Activated CD4-positive, alpha-beta T cell treated with anti-CD3 and anti-CD28 coated beads for 1 hour (primary cell): ENCODE data around the gene NKX3-2.
"Not testable (repeated sequence)": the region's sequence is repeated elsewhere in the genome, so short reads cannot be mapped to it uniquely, and the experiment has no call there.

Experiments
- DNase-seq: peaks from one replicate; pipeline ENCODE4 v3.0.0-alpha.2; 2020

The NKX3-2 gene

DNA sequence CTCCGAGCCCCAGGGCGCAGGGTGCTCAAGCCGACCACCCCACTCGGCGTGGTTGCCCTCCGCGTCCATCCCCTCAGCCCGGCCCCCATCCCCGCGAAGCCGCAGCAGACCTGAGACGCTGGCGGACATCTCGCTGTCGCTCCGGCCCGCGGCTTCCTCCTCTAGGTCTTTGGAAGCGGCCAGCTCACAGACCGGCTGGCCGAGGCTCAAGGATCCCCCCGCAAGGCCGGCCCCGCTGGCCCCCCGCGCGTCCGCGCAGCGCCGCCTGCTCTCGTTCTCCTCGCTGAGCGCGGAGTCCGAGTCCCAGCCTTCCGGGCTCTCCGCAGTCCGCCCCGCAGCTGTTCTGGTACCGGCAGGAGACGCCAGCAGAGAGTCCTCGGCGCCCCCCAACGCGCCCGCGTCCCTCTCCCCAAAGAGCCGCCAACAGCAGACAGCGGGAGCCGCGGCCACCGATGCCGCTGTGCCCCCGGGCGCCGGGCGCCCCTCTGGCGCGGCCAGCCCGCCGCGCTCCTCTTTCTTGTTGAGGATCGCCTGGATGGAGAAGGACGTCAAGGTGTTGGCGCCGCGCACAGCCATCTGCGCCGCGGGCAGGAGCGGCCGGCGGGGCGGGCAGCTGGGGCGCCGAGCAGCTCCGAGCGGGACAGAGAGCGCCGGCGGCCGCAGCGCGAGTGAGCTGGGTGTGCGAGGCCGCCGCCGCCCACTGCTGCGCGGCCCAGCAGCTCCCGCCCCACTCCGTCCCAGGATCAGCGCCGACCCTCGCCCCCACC, at the start of gene NKX3-2:
TSS of gene NKX3-2 (minus strand) at position 670 of the 767 bp plus-strand sequence. CDS start at position 576, 94 bp downstream.
- no peak for DNase-seq

GRCh38 chr4:13592220-13592619, 47.9 kb upstream of the NKX3-2 start:
- no peak for DNase-seq

DNA sequence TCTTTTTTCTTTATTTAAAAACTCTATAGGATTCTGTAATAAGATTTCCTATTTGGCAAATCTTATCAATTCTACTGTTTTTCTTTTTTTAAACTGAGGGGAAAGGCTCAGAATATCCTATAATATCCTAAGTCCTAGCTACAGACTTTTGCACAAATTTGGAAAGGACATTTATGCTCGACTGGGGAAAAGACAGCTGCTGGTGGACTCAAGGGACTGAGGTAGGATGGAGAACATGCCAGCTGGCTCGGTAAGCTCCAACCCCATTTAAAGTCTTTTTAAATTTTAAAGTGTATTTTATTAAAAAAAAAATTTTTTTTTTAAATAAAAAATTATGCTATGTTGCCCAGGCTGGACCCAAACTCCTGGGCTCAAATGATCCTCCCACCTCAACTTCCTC, 46.5 kb upstream of the NKX3-2 start:
- no peak for DNase-seq

DNA sequence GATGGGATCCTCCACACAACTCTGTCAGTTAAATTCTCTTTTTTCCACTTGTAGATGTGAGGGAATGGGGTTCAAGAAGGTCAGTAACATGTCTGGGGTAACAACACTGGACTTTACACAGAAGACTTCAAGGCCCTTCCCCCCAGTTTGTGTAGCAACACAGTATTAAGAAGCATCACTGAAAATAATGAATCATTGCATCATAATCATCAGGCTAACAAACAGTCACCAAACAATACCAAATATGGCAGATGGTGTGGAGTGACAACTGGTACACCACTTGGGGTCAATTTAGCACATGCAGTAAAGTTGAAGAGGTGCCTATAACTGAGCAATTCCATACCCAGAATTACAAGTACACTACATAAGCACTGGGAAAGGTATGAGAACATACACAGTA, 44.6 kb upstream of the NKX3-2 start:
- DNase-seq = no peak

DNA sequence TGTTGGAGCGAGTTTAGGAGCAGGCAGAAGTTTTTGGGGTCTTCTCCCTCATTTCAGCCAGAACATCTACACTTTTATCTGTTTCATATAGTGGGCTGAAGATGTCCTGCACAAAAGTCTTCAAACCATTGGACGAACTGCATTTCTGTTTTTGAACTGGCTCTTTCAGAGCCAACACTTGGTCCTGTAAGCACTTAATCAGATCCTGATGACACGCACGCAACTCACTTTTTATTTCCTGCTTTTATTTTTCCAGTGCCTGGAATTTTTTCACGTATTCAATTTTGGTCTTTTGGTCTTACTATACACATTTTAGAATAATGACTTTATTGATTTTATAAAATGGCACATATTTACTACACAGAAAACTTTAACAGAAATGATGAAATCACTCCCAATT, 40.2 kb upstream of the NKX3-2 start:
- no peak for DNase-seq

- DNase-seq = no peak
Observed at GRCh38 chr4:13580036-13580435, 35.7 kb upstream of the NKX3-2 start.

DNA sequence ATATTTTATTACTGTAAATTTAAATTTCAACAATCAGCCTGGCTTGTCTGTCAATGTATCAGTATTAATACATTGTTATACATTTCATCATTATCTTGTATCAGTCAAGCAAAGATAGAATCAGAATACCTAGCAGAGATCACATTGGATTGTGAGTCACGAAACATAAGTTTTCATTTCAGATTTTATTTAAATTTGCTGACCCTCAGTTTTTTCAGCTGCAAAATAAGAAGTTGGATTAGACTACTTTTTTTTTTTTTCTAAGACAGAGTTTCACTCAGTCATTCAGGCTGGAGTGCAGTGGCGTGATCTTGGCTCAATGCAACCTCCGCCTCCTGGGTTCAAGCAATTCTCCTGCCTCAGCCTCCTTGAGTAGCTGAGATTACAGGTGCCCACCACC, 33.4 kb upstream of the NKX3-2 start:
- no peak for DNase-seq

DNA sequence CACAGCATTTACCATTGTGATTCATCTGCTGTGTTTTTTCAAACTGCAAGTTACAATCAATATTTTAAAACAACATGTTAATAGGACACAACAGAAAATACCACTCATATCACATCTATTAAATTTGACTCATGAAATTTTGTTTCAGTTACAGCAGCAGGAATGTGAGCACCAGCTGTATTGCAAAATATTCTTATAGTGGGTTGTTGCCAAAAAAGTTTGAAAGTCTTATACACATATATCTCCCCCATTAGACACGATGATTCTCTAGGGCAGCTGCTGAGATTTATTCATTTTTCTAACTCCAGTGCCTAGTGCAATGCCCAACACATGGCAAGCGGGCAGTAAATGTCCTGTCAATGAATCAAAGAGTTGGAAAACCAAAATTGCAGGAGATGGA, 26.6 kb upstream of the NKX3-2 start:
- DNase-seq = no peak

DNA sequence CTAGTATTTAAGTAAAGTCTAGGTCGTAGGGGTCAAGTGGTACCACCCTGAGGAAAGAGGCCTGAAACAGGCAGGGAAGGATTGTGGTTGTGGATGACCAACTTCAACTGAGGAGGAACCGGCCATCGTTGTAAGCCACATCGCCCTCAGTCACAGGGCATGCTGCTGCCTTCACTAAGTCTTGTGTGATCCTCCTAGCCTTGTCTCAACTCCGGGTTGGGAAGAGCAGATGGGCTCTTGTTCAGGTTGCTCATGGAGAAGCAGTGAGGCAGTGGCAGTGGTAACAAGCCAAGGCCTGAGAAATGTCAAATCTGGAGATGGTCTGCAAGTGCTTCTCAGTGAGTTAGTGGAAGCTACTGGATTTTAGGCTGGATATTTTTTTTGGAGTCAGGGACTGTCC, 22.8 kb upstream of the NKX3-2 start:
- no peak for DNase-seq

DNA sequence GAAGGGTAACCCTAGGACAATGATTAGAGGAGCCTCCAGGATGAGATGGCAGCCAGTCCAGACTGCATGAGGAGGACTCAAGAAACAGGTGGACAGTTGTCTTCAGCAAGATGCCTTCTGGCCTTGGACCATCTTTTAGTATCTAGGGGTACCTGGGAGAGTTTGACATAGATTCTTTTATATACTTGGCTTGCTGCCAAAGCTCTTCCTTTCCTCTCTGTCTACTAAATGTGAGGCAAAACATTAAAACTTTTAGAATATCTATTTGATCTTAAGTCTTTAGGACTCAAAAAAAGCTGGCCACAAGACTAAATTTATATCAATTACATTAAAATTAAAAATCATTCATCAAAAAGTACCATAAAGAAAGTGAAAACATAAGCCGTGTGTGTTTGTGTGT, 18.6 kb upstream of the NKX3-2 start:
- no peak for DNase-seq

GRCh38 chr4:13561673-13562072, 17.4 kb upstream of the NKX3-2 start:
- no peak for DNase-seq

GRCh38 chr4:13560111-13560510, 15.8 kb upstream of the NKX3-2 start:
- DNase-seq = not testable (repeated sequence)

- no peak for DNase-seq
Observed at GRCh38 chr4:13559413-13559812, 15.1 kb upstream of the NKX3-2 start.

- no peak for DNase-seq
Observed at GRCh38 chr4:13558881-13559280, 14.6 kb upstream of the NKX3-2 start.

GRCh38 chr4:13555325-13555724, 11.0 kb upstream of the NKX3-2 start:
- DNase-seq = no peak

GRCh38 chr4:13553081-13553480, 8.8 kb upstream of the NKX3-2 start:
- DNase-seq = no peak

DNA sequence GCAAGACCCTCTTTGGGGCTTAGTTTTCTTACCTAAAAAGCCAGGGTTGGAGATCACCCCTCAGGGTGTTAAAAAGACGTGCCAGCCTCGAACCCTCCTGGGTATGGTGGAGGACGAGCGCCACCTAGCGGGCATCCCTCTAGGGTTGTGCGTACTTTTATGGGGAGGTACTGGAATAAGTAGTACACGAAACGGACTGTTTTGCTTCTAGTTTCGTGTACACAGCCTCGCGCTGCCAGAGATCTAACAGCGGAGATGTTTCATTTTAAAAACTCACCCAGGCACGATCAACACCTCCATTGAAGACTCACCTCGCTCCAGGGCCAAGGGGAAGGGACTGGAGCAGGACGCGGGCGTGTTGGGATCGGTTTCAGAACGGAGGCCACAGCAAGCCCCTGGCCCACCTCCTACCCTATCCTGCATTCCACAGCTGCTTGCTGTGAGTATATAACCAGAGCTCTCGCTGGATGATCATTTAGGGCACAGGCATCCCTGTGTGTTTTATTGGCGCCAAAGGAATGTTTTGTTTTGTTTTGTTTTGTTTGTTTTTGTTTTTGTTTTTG, 4.8 kb upstream of the NKX3-2 start:
- DNase-seq = peak; percentile 71

DNA sequence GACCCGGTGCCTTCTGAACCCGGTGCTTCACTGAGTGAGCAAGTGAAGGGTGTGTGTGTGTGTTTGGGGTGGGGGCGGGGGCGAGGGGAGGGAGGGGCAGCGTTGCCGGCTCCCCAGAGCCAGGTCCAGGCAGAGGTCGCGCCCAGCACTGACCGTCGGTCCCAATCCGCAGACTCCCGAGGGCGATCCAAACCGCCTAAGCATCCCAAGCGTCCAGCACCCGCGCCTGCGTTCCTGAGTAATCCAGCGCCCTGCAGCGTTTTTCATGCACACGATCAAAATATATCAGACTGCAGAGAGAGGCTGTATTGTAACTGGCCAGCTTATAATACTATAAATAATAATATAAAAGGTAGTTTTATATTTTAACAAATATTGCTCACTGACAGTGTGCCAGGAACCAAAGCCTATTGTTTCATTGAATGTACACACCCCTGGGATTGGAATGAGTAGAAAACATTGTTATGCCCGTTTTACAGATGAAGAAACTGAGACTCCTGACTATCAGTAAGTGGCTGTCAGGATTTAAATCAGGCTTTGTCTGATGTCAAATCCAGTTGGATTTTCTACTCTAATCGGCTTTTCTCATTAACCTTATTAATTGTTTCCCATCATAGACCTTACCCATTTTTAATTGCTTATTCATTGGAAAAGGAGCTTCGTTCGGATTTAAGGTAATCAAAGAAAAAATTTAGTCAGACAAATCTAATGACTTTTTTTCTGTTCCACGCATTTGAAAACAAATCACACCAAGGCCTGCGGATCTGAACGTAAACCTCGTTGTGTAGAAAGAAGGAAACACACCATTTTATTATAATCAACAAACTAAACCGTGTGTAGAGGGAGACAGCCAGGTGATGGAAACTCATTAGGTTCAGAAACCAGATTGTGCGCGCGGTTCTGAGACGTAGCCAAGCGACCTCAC, 4.0 kb upstream of the NKX3-2 start:
- no peak for DNase-seq

DNA sequence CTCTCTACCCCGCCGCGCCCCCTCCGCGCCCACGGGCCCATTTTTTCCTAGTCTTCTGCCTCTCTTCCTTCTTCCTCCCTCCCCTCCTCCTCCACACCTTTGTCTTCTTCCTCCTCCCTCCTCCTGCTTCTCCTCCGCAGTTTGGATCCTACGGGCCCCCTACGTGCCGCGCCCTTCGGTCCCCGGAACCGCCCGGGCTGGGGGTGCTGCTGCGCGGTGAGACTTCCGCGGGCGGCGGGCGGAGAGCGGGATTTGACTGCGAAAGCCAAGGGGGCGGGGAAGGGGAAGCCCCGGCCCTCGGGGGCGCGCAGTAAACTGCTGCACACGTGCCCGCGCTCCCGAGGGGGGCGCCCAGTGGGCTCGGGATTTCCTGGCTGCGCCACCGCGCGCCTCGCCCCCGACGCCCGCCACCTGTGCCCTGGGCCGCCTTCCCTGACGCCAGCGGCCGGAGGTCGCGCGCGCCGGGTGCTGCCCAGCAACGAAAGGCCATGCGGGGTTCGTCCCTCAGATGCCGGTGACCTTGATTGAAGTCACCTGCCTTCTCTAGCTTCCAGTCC, 3.3 kb upstream of the NKX3-2 start:
- no peak for DNase-seq

DNA sequence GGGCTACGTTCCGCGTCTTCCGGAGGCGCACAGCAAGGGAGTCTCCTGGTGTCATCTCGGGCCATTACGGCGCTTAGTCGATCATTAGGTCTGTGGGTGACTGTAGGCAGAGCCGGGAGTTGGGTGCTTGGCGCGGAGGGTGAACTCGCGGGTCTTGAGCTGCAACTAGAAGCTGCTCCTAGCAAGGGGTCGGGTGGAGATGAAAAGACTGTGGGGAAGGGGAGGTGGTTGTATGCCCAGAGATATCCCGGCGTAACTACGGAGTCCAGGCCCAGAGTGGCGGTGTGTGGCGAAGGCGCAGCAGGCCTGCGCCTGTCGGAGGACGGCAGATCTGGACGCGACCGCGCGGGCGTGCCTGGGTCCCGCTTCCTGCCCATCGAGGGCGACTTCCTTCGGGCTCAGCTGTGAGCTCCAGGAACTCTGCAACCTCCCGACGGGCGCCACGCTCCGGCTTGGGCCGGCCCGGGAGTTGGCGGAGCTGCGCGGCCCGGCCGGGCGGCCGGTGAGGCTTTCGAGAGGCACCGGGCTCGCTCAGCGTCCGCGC, 2.7 kb upstream of the NKX3-2 start:
- no peak for DNase-seq

- DNase-seq = no peak
Observed at GRCh38 chr4:13546142-13546940, 2.0 kb upstream of the NKX3-2 start.

DNA sequence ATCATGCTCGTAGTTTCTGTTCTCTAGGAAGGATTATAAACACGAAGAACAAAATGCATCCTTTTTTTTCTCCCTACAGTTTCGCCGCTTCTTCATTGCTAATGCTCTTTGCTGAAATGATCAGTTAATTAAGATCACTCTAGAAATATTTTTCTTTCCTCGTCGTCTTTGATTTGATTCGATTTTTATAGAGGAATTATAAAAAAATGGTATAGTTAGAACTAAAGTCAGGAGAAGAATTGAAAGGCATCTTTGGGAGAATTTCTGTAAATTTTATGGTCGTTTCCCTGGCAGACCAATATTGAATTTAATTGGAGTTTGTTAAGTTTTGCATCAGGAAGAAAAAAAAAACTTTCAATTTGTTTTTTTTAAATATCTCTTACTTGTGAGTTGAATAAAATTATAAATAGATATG, 1.1 kb upstream of the NKX3-2 start:
- DNase-seq = no peak
